Muscle of leg (tissue), 11 donors: ENCODE data around the gene KLHL29. TPM values are rescaled to one million over a fixed set of nuclear protein-coding genes. Genes with fewer than 3 reads are reported as not detected.
A peak's percentile ranks its signal among the peaks of the same experiment; 100 is the strongest.

Source experiments
- DNase-seq: peaks from one replicate; pipeline ENCODE4 v3.0.0; 2013
- H3K27ac ChIP-seq: one replicate; pipeline ENCODE4 v1.5.1; 2013; ENCODE audit warnings: mild to moderate bottlenecking, low read length, control low read depth
- H3K27me3 ChIP-seq: one replicate; pipeline ENCODE4 v1.6.1; 2013; ENCODE audit warnings: low read length; ENCODE audit not compliant: control insufficient read depth, insufficient read depth
- H3K36me3 ChIP-seq: one replicate; pipeline ENCODE4 v1.6.1; 2013; ENCODE audit warnings: low read length; ENCODE audit not compliant: control insufficient read depth, insufficient read depth
- H3K4me1 ChIP-seq: one replicate; pipeline ENCODE4 v1.6.1; 2013; ENCODE audit warnings: low read length; ENCODE audit not compliant: control insufficient read depth, insufficient read depth
- H3K4me3 ChIP-seq: one replicate; pipeline ENCODE4 v1.5.1; 2013; ENCODE audit warnings: low read length, control low read depth
- H3K9me3 ChIP-seq: replicated peaks from 2 replicates; pipeline ENCODE4 v1.6.1; 2013; ENCODE audit warnings: low read depth, low read length; ENCODE audit not compliant: control insufficient read depth
- WGBS: methylation state at CpG from one replicate; pipeline ENCODE4 v1.1.5; 2013; ENCODE audit warnings: missing lambda C conversion rate; ENCODE audit not compliant: insufficient coverage; 5-methylcytosine and 5-hydroxymethylcytosine counted together
- polyA plus RNA-seq, 8 donors: library from polyadenylated mRNA; unstranded; fragments of 120-200 nt; gene quantifications; one replicate each; pipeline versions ENCODE4 v1.2.1 to v1.2.3, GENCODE V29; 2013; ENCODE audit warnings: inconsistent platforms in 1 of 8, low replicate concordance in 1 of 8; ENCODE audit not compliant: insufficient read length in 8 of 8, insufficient read depth in 1 of 8
- total RNA-seq: library from RNA; stranded (reverse); fragments of 120-200 nt; gene quantifications from one replicate; pipeline ENCODE4 v1.2.4, GENCODE V29; 2013

The KLHL29 gene
- total and polyA plus RNA-seq, 9 donors: 4.7 to 9.7 (median 7.3) TPM

GRCh38 chr2:23525137-23525765 is 140.3 kb downstream of the KLHL29 start:
- DNase-seq: no peak
- Histone ChIP-seq H3K4me1 (peaks cover 50% of the 10 kb centered on the region), H3K27ac (peak overlapping the region; percentile 79), H3K36me3 (no peaks in the 10 kb centered on the region), H3K9me3 (no peaks in the 10 kb centered on the region), H3K27me3 (peaks cover 2% of the 10 kb centered on the region), H3K4me3 (no peak overlapping the region)
- 64% methylated on average over 4 of the region's 16 CpGs for WGBS

GRCh38 chr2:23526114-23526513 is 141.1 kb downstream of the KLHL29 start:
- Histone ChIP-seq H3K9me3 (no peaks in the 10 kb centered on the region), H3K4me3 (no peak overlapping the region), H3K36me3 (no peaks in the 10 kb centered on the region), H3K4me1 (peaks cover 47% of the 10 kb centered on the region), H3K27ac (no peak overlapping the region), H3K27me3 (peaks cover 2% of the 10 kb centered on the region)
- WGBS: 81% methylated on average over 18 of the region's 19 CpGs
- no peak for DNase-seq

- no peaks in the 10 kb centered on the region for H3K36me3 ChIP-seq
- DNase-seq: no peak
- no peak overlapping the region for H3K27ac ChIP-seq
- no peak overlapping the region for H3K4me3 ChIP-seq
- no peaks in the 10 kb centered on the region for H3K9me3 ChIP-seq
- H3K27me3 ChIP-seq: peaks cover 2% of the 10 kb centered on the region
- peaks cover 55% of the 10 kb centered on the region for H3K4me1 ChIP-seq
- 83% methylated on average over 22 of the region's 25 CpGs for WGBS
These were observed 142.1 kb downstream of the KLHL29 start for GRCh38 chr2:23526835-23527790.

DNA sequence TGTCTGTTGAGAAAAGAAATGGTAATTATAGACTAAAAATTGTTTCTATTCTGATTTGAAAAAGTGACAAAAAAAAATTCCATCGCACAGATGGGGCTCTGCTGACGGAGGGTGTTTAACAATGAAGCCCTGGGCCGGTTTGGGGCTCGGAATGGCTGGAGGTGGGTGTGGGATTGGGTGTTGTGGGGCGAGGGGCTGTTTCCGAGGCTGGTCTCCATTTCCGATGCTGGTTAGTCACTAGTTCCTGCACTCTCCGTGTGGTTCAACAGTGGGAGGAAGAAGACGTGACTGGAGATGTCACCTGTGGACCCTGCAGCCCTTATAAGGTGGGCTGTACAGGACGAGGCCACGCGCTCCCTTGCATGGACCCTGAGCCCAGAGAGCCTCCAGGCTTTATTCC is 143.2 kb downstream of the KLHL29 start:
- Histone ChIP-seq H3K27ac (no peak overlapping the region), H3K27me3 (no peaks in the 10 kb centered on the region), H3K9me3 (no peaks in the 10 kb centered on the region), H3K36me3 (no peaks in the 10 kb centered on the region), H3K4me1 (peaks cover 59% of the 10 kb centered on the region), H3K4me3 (no peak overlapping the region)
- WGBS: 92% methylated on average over 7 of the region's 12 CpGs
- DNase-seq: no peak

DNA sequence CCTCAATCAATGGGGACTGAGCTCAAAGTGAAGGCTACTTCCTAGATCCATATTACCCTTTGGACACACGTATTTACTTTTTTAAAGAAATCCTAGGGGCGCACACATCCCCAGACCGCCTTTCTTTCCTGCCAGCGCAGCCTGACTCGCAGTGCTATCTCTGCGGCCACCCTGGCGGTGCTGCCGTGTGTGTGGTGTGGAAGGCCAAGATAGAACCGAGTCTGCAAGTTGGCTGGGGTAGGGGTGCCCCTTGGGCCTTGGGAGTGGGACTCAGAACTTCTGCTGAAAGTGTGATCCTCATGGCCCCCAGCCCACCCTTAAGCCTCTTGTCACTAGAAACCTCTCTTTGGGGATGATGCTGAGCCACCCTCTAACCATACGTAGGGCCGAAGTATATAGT is 143.7 kb downstream of the KLHL29 start:
- whole genome bisulfite sequencing: 98% methylated on average over 8 of the region's 11 CpGs
- no peak for DNase-seq
- Histone ChIP-seq H3K4me1 (peaks cover 58% of the 10 kb centered on the region), H3K9me3 (no peaks in the 10 kb centered on the region), H3K27ac (no peak overlapping the region), H3K4me3 (no peak overlapping the region), H3K36me3 (no peaks in the 10 kb centered on the region), H3K27me3 (no peaks in the 10 kb centered on the region)

DNA sequence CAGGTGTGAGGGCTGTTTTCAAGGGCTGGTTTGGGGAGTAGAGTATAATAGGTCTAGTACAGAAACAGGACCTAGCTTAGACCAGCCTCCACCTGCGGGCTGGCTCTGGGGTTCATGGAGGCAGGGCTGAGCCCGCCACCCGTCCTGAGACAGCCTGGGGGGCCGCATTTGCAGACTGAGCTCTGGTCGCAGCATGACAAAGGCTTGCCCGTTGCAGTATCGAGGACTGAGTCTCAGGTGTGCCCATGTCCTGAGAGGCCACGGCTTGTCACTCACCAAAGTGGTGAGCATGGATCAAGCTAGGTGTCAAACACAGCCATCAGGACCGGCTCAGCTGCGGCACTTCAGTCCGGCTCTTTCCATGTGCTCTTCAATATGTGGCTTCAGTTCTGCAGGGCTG is 144.7 kb downstream of the KLHL29 start:
- no peak overlapping the region for H3K4me3 ChIP-seq
- DNase-seq: no peak
- H3K27ac ChIP-seq: no peak overlapping the region
- WGBS: 96% methylated on average over 8 of the region's 11 CpGs
- H3K4me1 ChIP-seq: peaks cover 54% of the 10 kb centered on the region
- no peaks in the 10 kb centered on the region for H3K9me3 ChIP-seq
- H3K36me3 ChIP-seq: no peaks in the 10 kb centered on the region
- no peaks in the 10 kb centered on the region for H3K27me3 ChIP-seq

DNA sequence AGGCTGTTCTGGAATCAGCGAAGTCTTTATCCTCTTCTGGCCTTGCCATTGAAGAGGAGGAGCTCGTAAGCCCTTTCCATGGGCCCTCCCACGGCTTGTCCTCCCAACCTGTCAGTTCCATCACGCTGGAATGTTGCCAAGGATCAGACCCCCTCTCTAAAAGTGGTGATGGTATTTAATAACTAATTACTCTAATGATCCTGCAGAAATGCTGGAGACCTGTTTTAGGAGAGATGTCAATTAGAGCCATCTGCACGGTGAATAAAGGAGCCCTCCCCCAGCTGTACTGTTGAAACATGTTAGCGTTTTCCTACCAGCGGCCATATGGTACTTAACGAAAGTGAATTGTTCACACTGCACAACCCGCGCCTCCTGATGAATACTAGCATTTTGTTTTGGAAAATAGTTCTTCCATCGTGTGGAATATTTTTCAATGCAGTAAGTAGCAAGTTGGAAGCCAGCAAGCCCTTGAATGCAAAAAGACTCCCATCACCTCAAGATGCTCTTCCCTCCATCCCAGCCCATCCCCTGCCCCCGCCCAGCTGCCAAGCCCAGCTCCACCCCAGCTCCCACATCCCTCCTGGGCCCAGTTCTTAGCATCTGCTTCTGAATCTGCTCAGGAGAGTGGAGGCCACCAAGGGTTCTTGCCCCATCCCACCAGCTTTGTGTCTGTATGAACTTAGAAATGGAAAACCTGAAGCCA is 145.4 kb downstream of the KLHL29 start:
- 73% methylated on average over 4 of the region's 12 CpGs for WGBS
- Histone ChIP-seq H3K27me3 (no peaks in the 10 kb centered on the region), H3K4me1 (peaks cover 54% of the 10 kb centered on the region), H3K36me3 (no peaks in the 10 kb centered on the region), H3K9me3 (no peaks in the 10 kb centered on the region), H3K4me3 (no peak overlapping the region), H3K27ac (no peak overlapping the region)
- no peak for DNase-seq

GRCh38 chr2:23530909-23531276 is 145.9 kb downstream of the KLHL29 start:
- 90% methylated on average over 4 of the region's 5 CpGs for WGBS
- DNase-seq: no peak
- Histone ChIP-seq H3K4me1 (peaks cover 48% of the 10 kb centered on the region), H3K27ac (no peak overlapping the region), H3K27me3 (no peaks in the 10 kb centered on the region), H3K36me3 (no peaks in the 10 kb centered on the region), H3K4me3 (no peak overlapping the region), H3K9me3 (no peaks in the 10 kb centered on the region)

GRCh38 chr2:23531280-23531679 is 146.3 kb downstream of the KLHL29 start:
- H3K9me3 ChIP-seq: no peaks in the 10 kb centered on the region
- no peak overlapping the region for H3K4me3 ChIP-seq
- H3K27ac ChIP-seq: no peak overlapping the region
- peaks cover 2% of the 10 kb centered on the region for H3K36me3 ChIP-seq
- 36% methylated on average over 5 of the region's 11 CpGs for WGBS
- peaks cover 44% of the 10 kb centered on the region for H3K4me1 ChIP-seq
- H3K27me3 ChIP-seq: peaks cover 2% of the 10 kb centered on the region
- no peak for DNase-seq

DNA sequence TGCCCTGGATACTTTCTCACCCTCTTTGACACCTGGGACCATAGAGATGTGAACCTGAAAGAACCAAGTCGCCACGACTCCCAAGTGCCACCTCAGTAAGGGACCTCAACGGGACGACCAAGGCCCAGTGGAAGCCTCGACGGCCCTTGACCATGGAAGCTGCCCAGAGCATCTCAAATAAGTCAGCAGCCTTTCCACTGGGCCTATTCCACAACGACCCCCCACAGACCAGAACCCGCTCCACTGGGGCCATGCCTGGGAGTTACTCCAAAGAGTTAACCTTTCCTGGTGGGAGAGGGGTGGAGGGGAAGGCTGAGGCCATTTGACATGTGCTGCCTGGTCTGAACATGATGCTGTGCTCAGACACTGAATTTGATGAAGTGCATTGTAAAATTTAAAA is 146.9 kb downstream of the KLHL29 start:
- Histone ChIP-seq H3K27me3 (peaks cover 3% of the 10 kb centered on the region), H3K36me3 (peaks cover 3% of the 10 kb centered on the region), H3K4me1 (peaks cover 38% of the 10 kb centered on the region), H3K27ac (peak overlapping the region; percentile 31), H3K4me3 (no peak overlapping the region), H3K9me3 (no peaks in the 10 kb centered on the region)
- WGBS: 42% methylated on average over 4 of the region's 8 CpGs
- DNase-seq: no peak
